ENCODE data around the gene TCF15.
"Not testable (repeated sequence)": the region's sequence is repeated elsewhere in the genome, so short reads cannot be mapped to it uniquely, and the experiment has no call there.

TCF15 gene

GRCh38 chr20:642013-642397, 31.9 kb upstream of the TCF15 start:
- DNase-seq (ENCODE audit: low spot score): not testable (repeated sequence)

GRCh38 chr20:641516-641875, 31.4 kb upstream of the TCF15 start:
- no peak for DNase-seq (ENCODE audit: low spot score)

GRCh38 chr20:640674-641515, 30.8 kb upstream of the TCF15 start:
- DNase-seq (ENCODE audit: low spot score): no peak

- DNase-seq (ENCODE audit: low spot score): no peak
Observed at GRCh38 chr20:638579-638978, 28.5 kb upstream of the TCF15 start.

GRCh38 chr20:637559-637958, 27.4 kb upstream of the TCF15 start:
- no peak for DNase-seq (ENCODE audit: low spot score)

GRCh38 chr20:635893-636338, 25.8 kb upstream of the TCF15 start:
- no peak for DNase-seq (ENCODE audit: low spot score)

GRCh38 chr20:635028-635892, 25.2 kb upstream of the TCF15 start:
- no peak for DNase-seq (ENCODE audit: low spot score)

- no peak for DNase-seq (ENCODE audit: low spot score)
Observed at GRCh38 chr20:634148-634925, 24.2 kb upstream of the TCF15 start.

- no peak for DNase-seq (ENCODE audit: low spot score)
Observed at GRCh38 chr20:631101-631500, 21.0 kb upstream of the TCF15 start.

- DNase-seq (ENCODE audit: low spot score): no peak
Observed at GRCh38 chr20:626579-626978, 16.5 kb upstream of the TCF15 start.

GRCh38 chr20:625360-625932, 15.3 kb upstream of the TCF15 start:
- no peak for DNase-seq (ENCODE audit: low spot score)

GRCh38 chr20:623704-624103, 13.6 kb upstream of the TCF15 start:
- no peak for DNase-seq (ENCODE audit: low spot score)

- no peak for DNase-seq (ENCODE audit: low spot score)
Observed at GRCh38 chr20:623021-623420, 12.9 kb upstream of the TCF15 start.

GRCh38 chr20:622161-622560, 12.1 kb upstream of the TCF15 start:
- no peak for DNase-seq (ENCODE audit: low spot score)

- no peak for DNase-seq (ENCODE audit: low spot score)
Observed at GRCh38 chr20:621125-621756, 11.1 kb upstream of the TCF15 start.

- no peak for DNase-seq (ENCODE audit: low spot score)
Observed at GRCh38 chr20:620246-620645, 10.1 kb upstream of the TCF15 start.

GRCh38 chr20:618980-619379, 8.9 kb upstream of the TCF15 start:
- no peak for DNase-seq (ENCODE audit: low spot score)

GRCh38 chr20:617934-618690, 8.0 kb upstream of the TCF15 start:
- DNase-seq (ENCODE audit: low spot score): no peak

- DNase-seq (ENCODE audit: low spot score): no peak
Observed at GRCh38 chr20:615514-615913, 5.4 kb upstream of the TCF15 start.

GRCh38 chr20:611843-612185, 1.7 kb upstream of the TCF15 start:
- no peak for DNase-seq (ENCODE audit: low spot score)

Measured in hematopoietic multipotent progenitor cell treated with erythropoietin and hydrocortisone succinate and interleukin-3 and kit ligand, for 15 days (in vitro differentiated cells).